ENCODE results near the gene CLEC14A.

DNA sequence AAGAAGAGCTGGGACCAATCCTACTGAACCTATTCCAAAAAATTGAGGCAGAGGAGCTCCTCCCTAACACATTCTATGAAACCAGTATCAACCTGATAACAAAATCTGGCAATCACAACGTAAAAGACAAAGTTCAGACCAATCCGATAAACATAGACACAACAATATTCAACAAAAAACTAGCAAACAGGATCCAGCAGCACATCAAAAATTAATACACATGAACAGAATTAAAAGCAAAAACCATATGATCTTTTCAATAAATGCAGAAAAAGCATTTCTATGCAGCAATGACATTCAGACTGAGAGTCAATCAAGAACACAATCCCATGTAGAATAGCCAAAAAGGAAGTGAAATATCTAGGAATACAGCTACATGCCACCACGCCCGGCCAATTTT, 7.0 kb upstream of the CLEC14A start:
- TF ChIP-seq, protein P1, sequence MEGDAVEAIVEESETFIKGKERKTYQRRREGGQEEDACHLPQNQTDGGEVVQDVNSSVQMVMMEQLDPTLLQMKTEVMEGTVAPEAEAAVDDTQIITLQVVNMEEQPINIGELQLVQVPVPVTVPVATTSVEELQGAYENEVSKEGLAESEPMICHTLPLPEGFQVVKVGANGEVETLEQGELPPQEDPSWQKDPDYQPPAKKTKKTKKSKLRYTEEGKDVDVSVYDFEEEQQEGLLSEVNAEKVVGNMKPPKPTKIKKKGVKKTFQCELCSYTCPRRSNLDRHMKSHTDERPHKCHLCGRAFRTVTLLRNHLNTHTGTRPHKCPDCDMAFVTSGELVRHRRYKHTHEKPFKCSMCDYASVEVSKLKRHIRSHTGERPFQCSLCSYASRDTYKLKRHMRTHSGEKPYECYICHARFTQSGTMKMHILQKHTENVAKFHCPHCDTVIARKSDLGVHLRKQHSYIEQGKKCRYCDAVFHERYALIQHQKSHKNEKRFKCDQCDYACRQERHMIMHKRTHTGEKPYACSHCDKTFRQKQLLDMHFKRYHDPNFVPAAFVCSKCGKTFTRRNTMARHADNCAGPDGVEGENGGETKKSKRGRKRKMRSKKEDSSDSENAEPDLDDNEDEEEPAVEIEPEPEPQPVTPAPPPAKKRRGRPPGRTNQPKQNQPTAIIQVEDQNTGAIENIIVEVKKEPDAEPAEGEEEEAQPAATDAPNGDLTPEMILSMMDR (IDR thresholded peaks at IDR 0.05 in 8 of 11, conservative IDR thresholded peaks at IDR 0.05 in 3 of 11), result no peak
- no peak for TF ChIP-seq POLR2A (IDR thresholded peaks at IDR 0.05)
